Coronary artery (tissue), 2 donors: ENCODE results near the gene TRIM24.
A peak's percentile ranks its signal among the peaks of the same experiment; 100 is the strongest.
"Not testable (repeated sequence)": the region's sequence is repeated elsewhere in the genome, so short reads cannot be mapped to it uniquely, and the experiment has no call there.

ENCODE experiments used
- DNase-seq: peaks from one replicate; pipeline ENCODE4 v3.0.0-alpha.2; 2017; ENCODE audit warnings: low spot score
- H3K27ac ChIP-seq, 2 donors: fragments of 200-600 bp; sonication (generic); one replicate each; pipeline ENCODE4 v1.5.1; 2016 to 2019
- H3K4me3 ChIP-seq: fragments of 200-600 bp; sonication (generic); 2 replicates; pipeline ENCODE4 v1.5.1; 2016; ENCODE audit warnings: mild to moderate bottlenecking, moderate library complexity
- CTCF ChIP-seq: fragments of 200-600 bp; sonication (generic); IDR thresholded peaks from one replicate; pipeline ENCODE4 v1.5.1; 2019; ENCODE audit warnings: antibody characterized with exemption

Gene TRIM24

DNA sequence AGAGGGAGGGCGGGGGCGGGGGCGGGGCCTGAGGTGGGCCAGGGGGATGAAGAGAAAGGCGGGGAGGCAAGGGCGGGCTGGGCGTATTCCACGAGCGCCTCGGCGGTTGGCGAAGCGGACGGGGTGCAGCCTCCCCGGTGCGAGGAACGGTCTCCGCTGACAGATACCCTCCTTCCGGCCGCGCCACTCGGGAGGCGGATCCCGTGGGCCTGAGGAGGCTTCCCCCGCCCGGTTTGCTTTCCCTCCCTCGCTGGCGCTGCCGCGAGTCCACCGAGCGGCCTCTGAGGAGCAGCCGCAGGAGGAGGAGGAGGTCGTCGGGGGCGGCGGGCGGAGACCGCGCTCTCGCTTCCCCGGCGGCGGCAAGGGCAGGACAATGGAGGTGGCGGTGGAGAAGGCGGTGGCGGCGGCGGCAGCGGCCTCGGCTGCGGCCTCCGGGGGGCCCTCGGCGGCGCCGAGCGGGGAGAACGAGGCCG, at the start of gene TRIM24:
Gene TRIM24, plus strand, starts transcription at position 84 of the 473 bp plus-strand sequence. Its CDS starts 290 bp downstream, at position 374.
- Histone ChIP-seq H3K27ac (peak within 1 kb of the TSS; percentile 79 to 98), H3K4me3 (peak within 1 kb of the TSS; percentile 96)
- TF ChIP-seq CTCF: no peak
- DNase-seq: no peak

GRCh38 chr7:138412077-138412476, 48.0 kb upstream of the TRIM24 start:
- DNase-seq, H3K27ac ChIP-seq, H3K4me3 ChIP-seq: not testable (repeated sequence)

- not testable (repeated sequence) for H3K4me3 ChIP-seq, DNase-seq, H3K27ac ChIP-seq
Observed at GRCh38 chr7:138412921-138413320, 47.1 kb upstream of the TRIM24 start.

- no peak for TF ChIP-seq CTCF
- H3K4me3 ChIP-seq: no peak overlapping the region
- no peak for DNase-seq
- no peak overlapping the region for H3K27ac ChIP-seq
Observed at GRCh38 chr7:138417078-138417700, 42.9 kb upstream of the TRIM24 start.

DNA sequence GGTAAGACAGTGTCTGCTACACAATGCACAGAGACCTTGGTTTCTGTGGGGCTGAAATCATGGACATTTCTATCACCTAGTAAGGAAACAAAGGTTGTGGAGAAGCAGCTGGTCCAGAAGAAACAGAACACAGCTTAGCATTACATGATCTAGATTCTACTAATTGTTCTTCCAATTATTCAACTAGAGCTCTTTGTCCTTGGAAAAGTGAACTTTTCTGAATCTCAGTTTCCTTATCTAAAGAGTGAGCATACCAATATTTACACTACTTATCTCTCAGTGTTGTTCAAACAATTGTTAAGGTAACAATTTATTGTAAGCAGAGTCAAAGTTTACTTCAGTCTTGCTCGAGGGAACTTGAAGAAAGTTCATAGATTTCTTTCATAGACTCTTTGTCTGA, 42.3 kb upstream of the TRIM24 start:
- H3K4me3 ChIP-seq: no peak overlapping the region
- no peak overlapping the region for H3K27ac ChIP-seq
- no peak for DNase-seq
- no peak for TF ChIP-seq CTCF

DNA sequence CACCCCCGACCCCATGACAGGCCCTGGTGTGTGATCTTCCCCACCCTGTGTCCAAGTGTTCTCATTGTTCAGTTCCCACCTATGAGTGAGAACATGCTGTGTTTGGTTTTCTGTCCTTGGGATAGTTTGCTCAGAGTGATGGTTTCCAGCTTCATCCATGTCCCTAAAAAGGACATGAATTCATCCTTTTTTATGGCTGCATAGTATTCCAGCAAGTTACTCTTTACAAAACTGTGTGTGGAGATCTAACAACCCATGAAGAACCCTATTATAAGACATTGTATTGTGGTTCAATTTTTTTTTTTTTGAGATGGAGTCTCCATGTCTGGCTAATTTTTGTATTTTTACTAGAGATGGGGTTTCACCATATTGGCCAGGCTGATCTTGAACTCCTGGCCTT, 41.7 kb upstream of the TRIM24 start:
- not testable (repeated sequence) for DNase-seq, H3K27ac ChIP-seq, H3K4me3 ChIP-seq

DNA sequence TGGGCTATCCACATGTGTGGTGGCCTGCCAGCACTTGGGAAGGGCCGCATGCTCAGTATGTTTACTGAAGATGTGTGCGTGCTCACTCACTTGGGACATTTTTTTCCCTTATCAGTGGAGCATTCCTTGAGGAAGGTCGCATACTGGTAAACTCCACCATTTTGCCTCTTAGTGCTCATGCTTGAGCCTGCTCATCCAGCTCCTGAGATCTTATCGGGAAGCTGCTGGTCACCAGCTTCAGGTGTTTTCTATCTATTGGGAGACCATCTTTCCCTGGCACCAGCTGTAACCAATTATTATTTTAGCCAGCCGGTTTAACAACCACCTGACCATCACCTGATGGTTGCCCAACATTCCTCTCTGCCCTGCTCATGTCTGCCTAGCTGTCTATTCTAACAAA, 35.0 kb upstream of the TRIM24 start:
- TF ChIP-seq CTCF: no peak
- no peak overlapping the region for H3K4me3 ChIP-seq
- no peak for DNase-seq
- no peak overlapping the region for H3K27ac ChIP-seq

DNA sequence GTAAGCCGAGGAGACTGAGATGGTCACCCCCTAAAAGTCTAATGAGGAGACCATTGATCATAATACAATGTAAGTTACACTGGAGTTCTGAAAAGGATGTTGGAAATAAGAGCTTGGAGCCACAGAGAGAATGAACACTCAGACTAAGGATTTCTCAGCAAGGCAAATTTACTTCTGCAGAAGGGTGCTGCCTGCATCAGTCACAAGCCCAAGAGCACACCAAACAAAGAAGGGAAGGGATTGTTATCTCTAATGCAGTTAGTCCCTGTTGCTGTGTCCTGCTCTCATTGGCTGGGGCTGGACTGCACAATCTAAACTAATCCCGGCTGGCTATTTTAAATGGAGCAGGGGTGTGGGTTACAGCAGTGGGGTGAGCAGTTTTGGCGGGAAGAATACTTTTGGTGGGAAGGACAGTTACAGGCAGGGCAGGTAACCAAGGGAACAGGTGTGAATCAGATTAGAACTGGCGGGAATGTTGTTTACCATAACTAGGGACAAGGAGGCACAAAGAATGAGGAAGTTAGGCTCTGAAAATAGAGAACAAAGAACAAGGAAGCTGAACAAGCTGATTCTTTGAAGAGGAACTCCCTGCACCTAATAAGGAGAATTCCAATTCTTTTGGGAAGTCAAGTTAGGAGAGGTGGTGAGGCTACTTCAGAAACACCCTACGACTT, 30.3 kb upstream of the TRIM24 start:
- Histone ChIP-seq H3K27ac (no peak overlapping the region), H3K4me3 (no peak overlapping the region)
- no peak for DNase-seq
- no peak for TF ChIP-seq CTCF
